Upper lobe of right lung (tissue), 1 donor: Measurements from ENCODE around the gene ZDHHC1. TPM values are rescaled to one million over a fixed set of nuclear protein-coding genes. Genes with fewer than 3 reads are reported as not detected.
A peak's percentile ranks its signal among the peaks of the same experiment; 100 is the strongest.

Source experiments
- ATAC-seq: fragments of 200-7000 bp; cut with Tn5 transposase; one replicate; pipeline ENCODE4 v1.9.1; 2020; ENCODE audit warnings: mild to moderate bottlenecking, moderate library complexity
- DNase-seq: peaks from one replicate; pipeline ENCODE4 v3.0.0-alpha.2; 2020
- H3K27ac ChIP-seq: fragments of 200-600 bp; one replicate; pipeline ENCODE4 v1.8.0; 2022
- H3K27me3 ChIP-seq: fragments of 200-600 bp; one replicate; pipeline ENCODE4 v1.8.0; 2022; ENCODE audit warnings: mild to moderate bottlenecking
- H3K36me3 ChIP-seq: fragments of 200-600 bp; one replicate; pipeline ENCODE4 v1.8.0; 2022
- H3K4me1 ChIP-seq: fragments of 200-600 bp; one replicate; pipeline ENCODE4 v1.8.0; 2022
- H3K4me3 ChIP-seq: fragments of 200-600 bp; one replicate; pipeline ENCODE4 v1.8.0; 2022; ENCODE audit warnings: mild to moderate bottlenecking
- H3K9me3 ChIP-seq: fragments of 200-600 bp; one replicate; pipeline ENCODE4 v1.8.0; 2022
- intact Hi-C: fragments of 100-400 bp; cut with DNase I; formaldehyde crosslinking; loops from one replicate; pipeline ENCODE4 v1.11.0; 2022
- total RNA-seq: library from RNA; stranded (reverse); fragmentation: NEBNext Ultra II Directional; extraction: Animal tissue kit (Norgen Biotek cat#: 25700); gene quantifications from one replicate; pipeline ENCODE4 v1.2.1, GENCODE V29; 2021
- TF ChIP-seq, protein P1 (sequence below): fragments of 200-600 bp; IDR thresholded peaks from one replicate; pipeline ENCODE4 v1.8.0; 2022; ENCODE audit warnings: antibody characterized with exemption
- donor health status: DM: no; HTN: yes; CAD: no; lungs with severe emphysema.

ZDHHC1 gene
- total RNA-seq, 1 donor from 2014 or later, result 11.1 TPM

DNA sequence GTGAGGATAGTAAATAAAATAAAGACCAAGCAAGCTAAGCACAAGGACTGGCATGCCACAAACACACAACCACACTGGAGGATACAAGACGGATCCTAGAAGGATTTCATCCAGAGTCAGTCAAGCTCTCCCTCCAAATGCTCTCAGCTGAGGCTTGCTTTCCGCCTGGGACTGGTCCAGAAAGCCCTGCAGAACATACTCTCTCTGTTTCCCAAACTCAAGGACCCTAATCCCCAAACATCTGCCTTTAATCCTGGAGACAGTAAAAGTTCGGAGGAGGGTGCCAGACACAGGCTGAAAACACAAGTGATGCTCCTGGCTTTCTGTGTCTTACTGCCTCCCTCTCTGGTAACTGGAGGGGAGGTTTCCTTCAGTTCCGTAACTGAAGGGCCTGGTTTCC, 9.3 kb upstream of the ZDHHC1 start:
- ATAC-seq, result no peak
- H3K27me3 ChIP-seq, result peaks cover 6% of the 10 kb centered on the region
- no peak overlapping the region for H3K27ac ChIP-seq
- H3K4me1 ChIP-seq, result peaks cover 15% of the 10 kb centered on the region
- H3K36me3 ChIP-seq, result no peaks in the 10 kb centered on the region
- TF ChIP-seq, protein P1, sequence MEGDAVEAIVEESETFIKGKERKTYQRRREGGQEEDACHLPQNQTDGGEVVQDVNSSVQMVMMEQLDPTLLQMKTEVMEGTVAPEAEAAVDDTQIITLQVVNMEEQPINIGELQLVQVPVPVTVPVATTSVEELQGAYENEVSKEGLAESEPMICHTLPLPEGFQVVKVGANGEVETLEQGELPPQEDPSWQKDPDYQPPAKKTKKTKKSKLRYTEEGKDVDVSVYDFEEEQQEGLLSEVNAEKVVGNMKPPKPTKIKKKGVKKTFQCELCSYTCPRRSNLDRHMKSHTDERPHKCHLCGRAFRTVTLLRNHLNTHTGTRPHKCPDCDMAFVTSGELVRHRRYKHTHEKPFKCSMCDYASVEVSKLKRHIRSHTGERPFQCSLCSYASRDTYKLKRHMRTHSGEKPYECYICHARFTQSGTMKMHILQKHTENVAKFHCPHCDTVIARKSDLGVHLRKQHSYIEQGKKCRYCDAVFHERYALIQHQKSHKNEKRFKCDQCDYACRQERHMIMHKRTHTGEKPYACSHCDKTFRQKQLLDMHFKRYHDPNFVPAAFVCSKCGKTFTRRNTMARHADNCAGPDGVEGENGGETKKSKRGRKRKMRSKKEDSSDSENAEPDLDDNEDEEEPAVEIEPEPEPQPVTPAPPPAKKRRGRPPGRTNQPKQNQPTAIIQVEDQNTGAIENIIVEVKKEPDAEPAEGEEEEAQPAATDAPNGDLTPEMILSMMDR, result no peak
- H3K9me3 ChIP-seq, result no peaks in the 10 kb centered on the region
- intact Hi-C loops, result no loop called here
- no peak overlapping the region for H3K4me3 ChIP-seq
- no peak for DNase-seq

DNA sequence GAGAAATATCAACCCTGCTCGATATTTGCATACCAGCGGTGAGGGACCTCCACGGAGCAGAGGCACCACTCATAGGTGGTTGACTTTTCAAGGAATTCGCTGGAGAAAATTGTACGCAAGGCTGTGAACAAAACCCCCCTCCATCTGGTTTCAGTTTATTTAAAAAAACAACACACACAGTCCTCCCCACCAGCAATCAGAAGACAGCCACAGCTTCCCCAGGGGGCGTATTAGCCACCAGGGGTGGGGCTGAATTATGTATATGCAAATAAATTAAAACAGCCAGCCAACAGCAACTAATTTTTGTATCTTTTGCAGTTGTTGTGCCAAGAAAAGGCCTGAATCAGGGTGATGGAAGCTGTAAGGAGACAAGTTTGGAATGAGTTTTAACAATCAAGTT, 8.8 kb upstream of the ZDHHC1 start:
- peaks cover 6% of the 10 kb centered on the region for H3K27me3 ChIP-seq
- H3K36me3 ChIP-seq, result no peaks in the 10 kb centered on the region
- ATAC-seq (no peak), DNase-seq (no peak)
- H3K9me3 ChIP-seq, result no peaks in the 10 kb centered on the region
- H3K4me3 ChIP-seq, result no peak overlapping the region
- TF ChIP-seq, protein P1, result no peak
- H3K4me1 ChIP-seq, result peaks cover 11% of the 10 kb centered on the region
- intact Hi-C loops, result no loop called here
- no peak overlapping the region for H3K27ac ChIP-seq

DNA sequence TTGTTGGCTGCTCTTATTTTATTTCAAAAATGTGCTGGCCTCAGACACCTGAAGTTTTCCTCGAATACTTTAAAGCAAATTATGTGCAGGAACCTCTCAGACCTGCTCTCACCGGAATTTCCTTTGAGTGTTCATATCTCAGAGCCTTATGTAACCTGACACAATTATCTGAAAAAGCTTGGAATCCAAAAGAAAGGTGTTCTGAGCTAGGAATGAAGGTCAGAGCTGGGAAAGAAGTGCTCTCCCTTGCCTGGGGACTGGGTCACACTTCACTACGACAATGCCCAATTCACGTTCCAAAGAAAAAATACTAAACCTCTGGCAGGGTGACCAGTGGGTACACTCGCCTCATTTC, 8.0 kb upstream of the ZDHHC1 start:
- H3K4me3 ChIP-seq, result no peak overlapping the region
- peaks cover 11% of the 10 kb centered on the region for H3K4me1 ChIP-seq
- DNase-seq (no peak), ATAC-seq (no peak)
- no peak overlapping the region for H3K27ac ChIP-seq
- intact Hi-C loops, result no loop called here
- peaks cover 6% of the 10 kb centered on the region for H3K27me3 ChIP-seq
- H3K9me3 ChIP-seq, result no peaks in the 10 kb centered on the region
- TF ChIP-seq, protein P1, result no peak
- H3K36me3 ChIP-seq, result no peaks in the 10 kb centered on the region

DNA sequence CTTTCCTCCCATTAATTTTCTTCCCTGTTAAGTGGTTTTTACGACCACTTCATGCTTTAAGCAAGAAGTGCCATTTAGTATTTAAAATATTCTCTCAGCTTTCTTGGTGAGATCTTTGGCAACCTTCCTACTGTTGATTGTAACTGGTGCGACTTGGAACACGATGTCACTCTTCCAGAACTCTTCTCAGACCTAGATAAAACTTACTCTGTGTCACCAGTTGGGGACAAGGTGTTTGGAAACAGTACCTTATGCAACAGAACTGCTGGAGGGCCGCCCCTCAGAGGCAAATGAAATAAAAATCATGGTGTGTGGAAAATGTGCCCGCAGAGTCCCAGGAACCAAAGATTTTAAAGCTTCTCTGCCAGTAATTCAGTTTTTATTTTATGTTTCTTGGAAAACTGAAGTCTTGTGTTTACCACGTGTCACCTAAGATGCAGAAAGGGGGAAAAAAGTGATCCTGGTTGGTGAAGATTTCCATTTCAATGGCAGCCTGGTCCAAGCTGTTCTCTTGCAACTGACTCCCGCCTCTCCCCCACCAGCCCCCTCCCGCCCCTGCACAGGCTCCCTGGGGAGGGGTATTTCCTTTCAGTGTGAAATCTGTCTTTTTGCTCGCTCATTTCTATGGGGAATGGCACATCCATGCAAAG, 7.5 kb upstream of the ZDHHC1 start:
- Histone ChIP-seq H3K27ac (peak overlapping the region; percentile 17), H3K36me3 (no peaks in the 10 kb centered on the region), H3K4me1 (peaks cover 11% of the 10 kb centered on the region), H3K27me3 (peaks cover 6% of the 10 kb centered on the region), H3K9me3 (no peaks in the 10 kb centered on the region), H3K4me3 (no peak overlapping the region)
- TF ChIP-seq, protein P1, result no peak
- intact Hi-C loops, result no loop called here
- peak; percentile 39 for ATAC-seq
- DNase-seq, result no peak

DNA sequence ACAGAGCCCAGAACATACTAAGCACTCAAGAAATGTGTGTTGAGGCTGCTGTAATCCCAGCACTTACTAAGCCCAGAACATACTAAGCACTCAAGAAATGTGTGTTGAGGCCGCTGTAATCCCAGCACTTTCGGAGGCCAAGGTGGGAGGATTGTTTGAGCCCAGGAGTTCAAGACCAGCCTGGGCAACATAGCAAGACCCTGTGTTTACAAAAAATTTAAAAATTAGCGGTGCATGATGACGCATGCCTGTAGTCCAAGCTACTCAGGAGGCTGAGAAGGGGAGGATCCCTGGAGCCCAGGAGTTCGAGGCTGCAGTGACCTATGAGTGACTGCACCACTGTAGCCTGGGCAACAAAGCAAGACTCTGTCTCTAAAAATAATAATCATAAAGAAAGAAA, 6.7 kb upstream of the ZDHHC1 start:
- H3K4me3 ChIP-seq, result no peak overlapping the region
- TF ChIP-seq, protein P1, result no peak
- H3K9me3 ChIP-seq, result no peaks in the 10 kb centered on the region
- DNase-seq (no peak), ATAC-seq (no peak)
- H3K4me1 ChIP-seq, result peaks cover 7% of the 10 kb centered on the region
- H3K27ac ChIP-seq, result no peak overlapping the region
- H3K36me3 ChIP-seq, result no peaks in the 10 kb centered on the region
- intact Hi-C loops, result no loop called here
- peaks cover 6% of the 10 kb centered on the region for H3K27me3 ChIP-seq

DNA sequence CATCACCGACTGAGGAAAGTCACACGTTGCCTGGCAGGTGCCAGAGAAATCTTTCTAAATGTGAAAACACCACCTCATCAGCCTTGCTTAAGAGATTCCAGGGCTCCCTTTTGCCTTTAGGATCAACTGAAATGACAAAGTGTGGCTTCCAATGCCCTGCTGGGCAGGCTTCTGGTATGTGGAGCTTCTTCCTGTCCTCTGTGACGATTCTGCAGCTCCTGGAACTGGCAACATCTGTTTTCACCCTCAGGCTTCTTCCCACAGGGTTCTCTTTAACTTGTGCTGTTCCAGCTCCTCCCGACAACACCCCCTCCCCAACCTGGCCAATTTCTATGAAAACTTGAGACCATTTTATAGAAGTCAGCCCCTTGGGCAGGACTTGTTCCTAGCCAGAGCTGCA, 4.8 kb upstream of the ZDHHC1 start:
- Histone ChIP-seq H3K9me3 (no peaks in the 10 kb centered on the region), H3K27me3 (peaks cover 6% of the 10 kb centered on the region), H3K4me3 (no peak overlapping the region), H3K4me1 (peaks cover 8% of the 10 kb centered on the region), H3K36me3 (no peaks in the 10 kb centered on the region), H3K27ac (no peak overlapping the region)
- DNase-seq (no peak), ATAC-seq (no peak)
- intact Hi-C loops, result no loop called here
- TF ChIP-seq, protein P1, result no peak
